HepG2 (cell line): ENCODE measurements around the gene MT1A. TPM values are rescaled to one million over a fixed set of nuclear protein-coding genes. Genes with fewer than 3 reads are reported as not detected.

Source experiments
- HINFP ChIP-seq: sonication (generic); formaldehyde crosslinking; IDR thresholded peaks from 2 replicates; pipeline ENCODE4 v1.4.0; 2020; ENCODE audit warnings: low read depth, mild to moderate bottlenecking, missing genetic modification reagents
- HMG20A ChIP-seq: IDR thresholded peaks from 2 replicates; pipeline ENCODE4 v1.6.1; 2016; ENCODE audit warnings: borderline replicate concordance
- KDM6A ChIP-seq: IDR thresholded peaks from 2 replicates; pipeline ENCODE4 v1.6.1; 2016; ENCODE audit warnings: low read depth
- MZF1 ChIP-seq: sonication (generic); formaldehyde crosslinking; IDR thresholded peaks from 2 replicates; pipeline ENCODE4 v1.8.1; 2023; ENCODE audit warnings: mild to moderate bottlenecking, missing genetic modification reagents, borderline replicate concordance
- NFYC ChIP-seq: IDR thresholded peaks from 2 replicates; pipeline ENCODE4 v1.6.1; 2016; ENCODE audit warnings: missing genetic modification reagents, missing compliant biosample characterization
- PCBP2 ChIP-seq: fragments of 200-400 bp; formaldehyde crosslinking; optimal IDR thresholded peaks from 2 replicates; pipeline ENCODE3; 2018; ENCODE audit warnings: low read length, low read depth; ENCODE audit not compliant: poor library complexity, severe bottlenecking
- REL ChIP-seq: sonication (generic); formaldehyde crosslinking; conservative IDR thresholded peaks from 2 replicates; pipeline ENCODE4 v1.8.0; 2022; ENCODE audit warnings: mild to moderate bottlenecking, missing genetic modification reagents, moderate library complexity
- SALL1 ChIP-seq: sonication (generic); formaldehyde crosslinking; IDR thresholded peaks from 2 replicates; pipeline ENCODE4 v1.8.0; 2022; ENCODE audit warnings: mild to moderate bottlenecking, missing genetic modification reagents
- THAP8 ChIP-seq: sonication (generic); formaldehyde crosslinking; IDR thresholded peaks from 2 replicates; pipeline ENCODE4 v1.5.1; 2020; ENCODE audit warnings: missing genetic modification reagents, mild to moderate bottlenecking, borderline replicate concordance
- ZBTB38 ChIP-seq: sonication (generic); formaldehyde crosslinking; IDR thresholded peaks from 2 replicates; pipeline ENCODE4 v1.5.1; 2020; ENCODE audit warnings: mild to moderate bottlenecking, missing genetic modification reagents
- ZNF253 ChIP-seq: sonication (generic); formaldehyde crosslinking; IDR thresholded peaks from 2 replicates; pipeline ENCODE4 v1.8.0; 2022; ENCODE audit warnings: mild to moderate bottlenecking, missing genetic modification reagents, borderline replicate concordance
- polyA plus RNA-seq, 8 experiments: library from polyadenylated mRNA; depleted of rRNA in 3 of 8; stranded (reverse) in 7 of 8; unstranded in 1 of 8; fragments of >200 nt; fragmentation: Illumina TruSeq in 4 of 8; extraction: Trizol in 4 of 8; gene quantifications; 2 replicates each; pipeline versions ENCODE4 v1.2.1 to v1.2.3, GENCODE V29; 2011 to 2016; ENCODE audit warnings: low read depth in 4 of 8, missing spikeins in 1 of 8, mixed read lengths in 1 of 8; ENCODE audit not compliant: insufficient read depth in 1 of 8
- total RNA-seq, 5 experiments: library from RNA; depleted of rRNA; stranded (reverse); fragments of >200 nt; fragmentation: Illumina TruSeq; extraction: Trizol; gene quantifications; 2 replicates each; pipeline ENCODE4 v1.2.3, GENCODE V29; 2016; ENCODE audit warnings: low read depth in 1 of 5
- TF ChIP-seq, protein P1 (sequence below): sonication (generic); formaldehyde crosslinking; IDR thresholded peaks from one replicate; pipeline ENCODE4 v1.5.1; 2020; ENCODE audit warnings: mild to moderate bottlenecking, missing genetic modification reagents; ENCODE audit errors: not compliant biosample characterization
- TF ChIP-seq, protein P2 (sequence below), 2 experiments: sonication (generic) in 1 of 2; formaldehyde crosslinking in 1 of 2; IDR thresholded peaks; 2 replicates each; pipeline versions ENCODE4 v1.4.0 to v1.6.1; 2018 to 2020; ENCODE audit warnings: missing genetic modification reagents in 2 of 2, borderline replicate concordance in 1 of 2, low read depth in 1 of 2, mild to moderate bottlenecking in 1 of 2, missing biosample characterization in 1 of 2
- TF ChIP-seq, protein P3 (sequence below): sonication (generic); formaldehyde crosslinking; IDR thresholded peaks from 2 replicates; pipeline ENCODE4 v1.8.1; 2023; ENCODE audit warnings: mild to moderate bottlenecking, inconsistent platforms, moderate library complexity, missing genetic modification reagents, borderline replicate concordance

MT1A gene
- total and polyA plus RNA-seq, 2 of the 13 experiments (the other 11 are each of a cell fraction or from before 2014, with no cell fraction given), result 8.3 to 10.4 TPM

DNA sequence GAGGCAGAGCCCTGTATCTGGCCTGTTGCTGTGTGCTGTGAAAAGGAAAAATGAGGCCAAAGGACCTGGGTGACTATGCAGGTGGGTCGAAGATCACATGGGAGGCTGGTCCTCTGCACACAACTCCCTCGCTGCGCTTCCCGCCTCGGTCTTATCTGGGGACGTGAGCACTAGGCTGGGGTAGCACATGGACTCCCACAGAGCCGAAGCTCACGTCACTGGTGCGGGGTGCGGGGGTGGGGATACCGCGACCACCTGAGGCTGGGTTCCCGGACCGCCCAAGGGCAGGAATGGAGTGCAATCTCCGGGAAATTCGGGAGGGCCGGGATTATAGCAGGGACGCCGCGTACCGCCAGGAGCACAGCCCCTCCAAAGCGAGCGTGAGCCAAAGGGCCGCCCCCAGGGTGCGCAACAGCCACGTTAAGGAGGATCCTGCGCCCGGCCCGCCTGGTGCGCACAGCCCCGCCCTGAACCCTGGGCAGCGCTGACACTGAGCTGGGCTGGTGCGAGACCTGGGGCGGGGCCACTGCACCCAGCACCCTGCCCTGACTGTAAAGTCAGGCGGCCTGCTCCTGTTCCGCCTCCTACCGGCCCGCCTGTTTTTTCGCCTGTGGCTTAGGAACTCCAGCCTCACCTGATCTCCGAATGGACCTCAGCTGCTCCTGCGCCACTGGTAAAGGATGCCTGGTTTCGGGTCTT lies 4.8 kb downstream of the MT1A start (continued):
- TF ChIP-seq THAP8 (peak; percentile 93; the same call in 1 of the 2 replicates), MZF1 (no peak), ZBTB38 (CRISPR knock-in tag) (peak; percentile 73), KDM6A (CRISPR knock-in tag) (no peak), HINFP (CRISPR knock-in tag) (peak; percentile 65; the same call in 1 of the 2 replicates), SALL1 (CRISPR knock-in tag) (peak; percentile 77), REL (CRISPR knock-in tag) (no peak), ZNF253 (CRISPR knock-in tag) (no peak), NFYC (CRISPR knock-in tag) (no peak), HMG20A (CRISPR knock-in tag) (no peak), PCBP2 (no peak)
- TF ChIP-seq, protein P1, sequence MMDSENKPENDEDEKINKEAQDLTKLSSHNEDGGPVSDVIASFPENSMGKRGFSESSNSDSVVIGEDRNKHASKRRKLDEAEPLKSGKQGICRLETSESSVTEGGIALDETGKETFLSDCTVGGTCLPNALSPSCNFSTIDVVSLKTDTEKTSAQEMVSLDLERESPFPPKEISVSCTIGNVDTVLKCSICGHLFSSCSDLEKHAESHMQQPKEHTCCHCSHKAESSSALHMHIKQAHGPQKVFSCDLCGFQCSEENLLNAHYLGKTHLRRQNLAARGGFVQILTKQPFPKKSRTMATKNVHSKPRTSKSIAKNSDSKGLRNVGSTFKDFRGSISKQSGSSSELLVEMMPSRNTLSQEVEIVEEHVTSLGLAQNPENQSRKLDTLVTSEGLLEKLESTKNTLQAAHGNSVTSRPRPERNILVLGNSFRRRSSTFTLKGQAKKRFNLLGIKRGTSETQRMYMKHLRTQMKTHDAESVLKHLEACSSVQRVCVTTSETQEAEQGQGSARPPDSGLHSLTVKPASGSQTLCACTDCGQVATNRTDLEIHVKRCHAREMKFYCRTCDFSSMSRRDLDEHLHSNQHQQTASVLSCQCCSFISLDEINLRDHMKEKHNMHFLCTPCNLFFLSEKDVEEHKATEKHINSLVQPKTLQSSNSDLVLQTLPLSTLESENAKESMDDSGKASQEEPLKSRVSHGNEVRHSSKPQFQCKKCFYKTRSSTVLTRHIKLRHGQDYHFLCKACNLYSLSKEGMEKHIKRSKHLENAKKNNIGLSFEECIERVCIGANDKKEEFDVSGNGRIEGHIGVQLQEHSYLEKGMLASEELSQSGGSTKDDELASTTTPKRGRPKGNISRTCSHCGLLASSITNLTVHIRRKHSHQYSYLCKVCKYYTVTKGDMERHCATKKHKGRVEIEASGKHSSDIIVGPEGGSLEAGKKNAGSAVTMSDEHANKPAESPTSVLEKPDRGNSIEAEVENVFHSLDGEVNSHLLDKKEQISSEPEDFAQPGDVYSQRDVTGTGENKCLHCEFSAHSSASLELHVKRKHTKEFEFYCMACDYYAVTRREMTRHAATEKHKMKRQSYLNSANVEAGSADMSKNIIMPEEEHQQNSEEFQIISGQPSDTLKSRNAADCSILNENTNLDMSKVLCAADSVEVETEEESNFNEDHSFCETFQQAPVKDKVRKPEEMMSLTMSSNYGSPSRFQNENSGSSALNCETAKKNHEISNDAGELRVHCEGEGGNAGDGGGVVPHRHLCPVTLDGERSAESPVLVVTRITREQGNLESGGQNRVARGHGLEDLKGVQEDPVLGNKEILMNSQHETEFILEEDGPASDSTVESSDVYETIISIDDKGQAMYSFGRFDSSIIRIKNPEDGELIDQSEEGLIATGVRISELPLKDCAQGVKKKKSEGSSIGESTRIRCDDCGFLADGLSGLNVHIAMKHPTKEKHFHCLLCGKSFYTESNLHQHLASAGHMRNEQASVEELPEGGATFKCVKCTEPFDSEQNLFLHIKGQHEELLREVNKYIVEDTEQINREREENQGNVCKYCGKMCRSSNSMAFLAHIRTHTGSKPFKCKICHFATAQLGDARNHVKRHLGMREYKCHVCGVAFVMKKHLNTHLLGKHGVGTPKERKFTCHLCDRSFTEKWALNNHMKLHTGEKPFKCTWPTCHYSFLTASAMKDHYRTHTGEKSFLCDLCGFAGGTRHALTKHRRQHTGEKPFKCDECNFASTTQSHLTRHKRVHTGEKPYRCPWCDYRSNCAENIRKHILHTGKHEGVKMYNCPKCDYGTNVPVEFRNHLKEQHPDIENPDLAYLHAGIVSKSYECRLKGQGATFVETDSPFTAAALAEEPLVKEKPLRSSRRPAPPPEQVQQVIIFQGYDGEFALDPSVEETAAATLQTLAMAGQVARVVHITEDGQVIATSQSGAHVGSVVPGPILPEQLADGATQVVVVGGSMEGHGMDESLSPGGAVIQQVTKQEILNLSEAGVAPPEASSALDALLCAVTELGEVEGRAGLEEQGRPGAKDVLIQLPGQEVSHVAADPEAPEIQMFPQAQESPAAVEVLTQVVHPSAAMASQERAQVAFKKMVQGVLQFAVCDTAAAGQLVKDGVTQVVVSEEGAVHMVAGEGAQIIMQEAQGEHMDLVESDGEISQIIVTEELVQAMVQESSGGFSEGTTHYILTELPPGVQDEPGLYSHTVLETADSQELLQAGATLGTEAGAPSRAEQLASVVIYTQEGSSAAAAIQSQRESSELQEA (CRISPR knock-in tag), result no peak
- TF ChIP-seq, protein P2, sequence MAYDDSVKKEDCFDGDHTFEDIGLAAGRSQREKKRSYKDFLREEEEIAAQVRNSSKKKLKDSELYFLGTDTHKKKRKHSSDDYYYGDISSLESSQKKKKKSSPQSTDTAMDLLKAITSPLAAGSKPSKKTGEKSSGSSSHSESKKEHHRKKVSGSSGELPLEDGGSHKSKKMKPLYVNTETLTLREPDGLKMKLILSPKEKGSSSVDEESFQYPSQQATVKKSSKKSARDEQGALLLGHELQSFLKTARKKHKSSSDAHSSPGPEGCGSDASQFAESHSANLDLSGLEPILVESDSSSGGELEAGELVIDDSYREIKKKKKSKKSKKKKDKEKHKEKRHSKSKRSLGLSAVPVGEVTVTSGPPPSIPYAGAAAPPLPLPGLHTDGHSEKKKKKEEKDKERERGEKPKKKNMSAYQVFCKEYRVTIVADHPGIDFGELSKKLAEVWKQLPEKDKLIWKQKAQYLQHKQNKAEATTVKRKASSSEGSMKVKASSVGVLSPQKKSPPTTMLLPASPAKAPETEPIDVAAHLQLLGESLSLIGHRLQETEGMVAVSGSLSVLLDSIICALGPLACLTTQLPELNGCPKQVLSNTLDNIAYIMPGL (CRISPR knock-in tag; IDR thresholded peaks at IDR 0.05; ENCODE audit: borderline replicate concordance in 1 of 2, low read depth in 1 of 2), result peak in 1 of 2 experiments; percentile 52; a peak in 1 of 4 replicates
- TF ChIP-seq, protein P3, sequence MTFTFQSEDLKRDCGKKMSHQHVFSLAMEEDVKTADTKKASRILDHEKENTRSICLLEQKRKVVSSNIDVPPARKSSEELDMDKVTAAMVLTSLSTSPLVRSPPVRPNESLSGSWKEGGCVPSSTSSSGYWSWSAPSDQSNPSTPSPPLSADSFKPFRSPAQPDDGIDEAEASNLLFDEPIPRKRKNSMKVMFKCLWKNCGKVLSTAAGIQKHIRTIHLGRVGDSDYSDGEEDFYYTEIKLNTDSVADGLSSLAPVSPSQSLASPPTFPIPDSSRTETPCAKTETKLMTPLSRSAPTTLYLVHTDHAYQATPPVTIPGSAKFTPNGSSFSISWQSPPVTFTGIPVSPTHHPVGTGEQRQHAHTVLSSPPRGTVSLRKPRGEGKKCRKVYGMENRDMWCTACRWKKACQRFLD (CRISPR knock-in tag), result peak; percentile 52; the same call in 1 of the 2 replicates
